HepG2 (cell line): ENCODE data around the gene CACTIN. TPM values are rescaled to one million over a fixed set of nuclear protein-coding genes. Genes with fewer than 3 reads are reported as not detected.
A peak's percentile ranks its signal among the peaks of the same experiment; 100 is the strongest.

Experiments used
- ATAC-seq: fragments of 200-7000 bp; cut with Tn5 transposase; 3 replicates; pipeline ENCODE4 v1.9.1; 2020; ENCODE audit warnings: mild to moderate bottlenecking, moderate library complexity
- BruUV-seq: library from RNA; stranded (reverse); fragments of 400-500 nt; replicated peaks from 2 replicates; lab custom pipeline; 2021; lab: Mats Ljungman, UMichigan
- CTCF ChIA-PET: fragments of 300-600 bp; formaldehyde crosslinking; extraction: SDS; loops from one replicate; lab custom pipeline; 2021; ENCODE audit warnings: low total read pairs, inconsistent platforms, low intra/inter-chr PET ratio; lab: Yijun Ruan, JAX
- POLR2A ChIA-PET: fragments of 350-600 bp; sonication (Branson Sonifier 250); formaldehyde crosslinking; loops from one replicate; lab custom pipeline; 2020; ENCODE audit warnings: antibody characterized with exemption, inconsistent platforms; lab: Yijun Ruan, JAX
- DNase-seq: peaks from one replicate; pipeline ENCODE4 v3.0.0-alpha.2; 2015; ENCODE audit warnings: low spot score
- FAIRE-seq: peaks from 3 replicates; lab custom pipeline; 2011; peaks lifted over from hg19 to GRCh38; lab: Jason Lieb, UNC
- H2AFZ ChIP-seq: one replicate; pipeline ENCODE4 v1.6.1; 2011; ENCODE audit warnings: low read length, inconsistent platforms
- H3K27ac ChIP-seq: fragments of 300-600 bp; 3 replicates; pipeline ENCODE4 v1.8.0; 2011; ENCODE audit warnings: mixed run types, mild to moderate bottlenecking, mixed read lengths, low read length, inconsistent platforms; ENCODE audit not compliant: insufficient read depth; ENCODE audit errors: extremely low read length
- H3K27me3 ChIP-seq, 2 experiments: fragments of 200-600 bp in 1 of 2; 2 replicates in 1 of 2; 3 replicates in 1 of 2; pipeline versions ENCODE4 v1.6.0 to v1.8.0; 2011; ENCODE audit warnings: low read length in 2 of 2, mild to moderate bottlenecking in 2 of 2, moderate library complexity in 2 of 2, inconsistent platforms in 1 of 2; ENCODE audit not compliant: insufficient read depth in 2 of 2, control insufficient read depth in 1 of 2
- H3K36me3 ChIP-seq, 2 experiments: fragments of 200-600 bp in 1 of 2; replicated peaks in 1 of 2; 2 replicates in 1 of 2; 3 replicates in 1 of 2; pipeline versions ENCODE4 v1.5.1 to v1.8.0; 2011; ENCODE audit warnings: low read length in 2 of 2, inconsistent platforms in 1 of 2; ENCODE audit not compliant: insufficient read depth in 2 of 2, control insufficient read depth in 1 of 2
- H3K4me1 ChIP-seq: 2 replicates; pipeline ENCODE4 v1.5.1; 2012; ENCODE audit warnings: low read length, inconsistent platforms; ENCODE audit not compliant: insufficient read depth
- H3K4me2 ChIP-seq: 2 replicates; pipeline ENCODE4 v1.6.0; 2011; ENCODE audit warnings: low read depth, low read length, inconsistent platforms
- H3K4me3 ChIP-seq, 3 experiments: fragments of 200-600 bp in 1 of 3; sonication (generic), shearing (Covaris generic) in 1 of 3; replicated peaks in 1 of 3; 2 replicates each; pipeline ENCODE4 v1.5.1; 2011 to 2016; ENCODE audit warnings: low read length in 3 of 3, inconsistent platforms in 2 of 3, low read depth in 2 of 3, mild to moderate bottlenecking in 2 of 3, control low read depth in 1 of 3, mixed read lengths in 1 of 3; ENCODE audit not compliant: insufficient read depth in 1 of 3
- H3K79me2 ChIP-seq: one replicate; pipeline ENCODE4 v1.6.1; 2011; ENCODE audit warnings: low read length, inconsistent platforms; ENCODE audit not compliant: insufficient read depth
- H3K9ac ChIP-seq: 2 replicates; pipeline ENCODE4 v1.6.0; 2011; ENCODE audit warnings: mild to moderate bottlenecking, low read depth, low read length, inconsistent platforms; ENCODE audit not compliant: insufficient read depth
- H3K9me3 ChIP-seq: 2 replicates; pipeline ENCODE4 v1.5.1; 2012; ENCODE audit warnings: mild to moderate bottlenecking, low read length
- H4K20me1 ChIP-seq: 2 replicates; pipeline ENCODE4 v1.6.0; 2011; ENCODE audit warnings: inconsistent platforms, mild to moderate bottlenecking, low read length, moderate library complexity; ENCODE audit not compliant: insufficient read depth
- AGO2 ChIP-seq: fragments of 200-400 bp; formaldehyde crosslinking; optimal IDR thresholded peaks from 2 replicates; pipeline ENCODE3; 2017; ENCODE audit warnings: mild to moderate bottlenecking, low read depth, low read length, moderate library complexity
- FOXA3 ChIP-seq: IDR thresholded peaks from 2 replicates; pipeline ENCODE4 v1.6.1; 2016; ENCODE audit warnings: missing genetic modification reagents, missing compliant biosample characterization
- IRF2 ChIP-seq: IDR thresholded peaks from 2 replicates; pipeline ENCODE4 v1.6.1; 2018; ENCODE audit warnings: missing genetic modification reagents, missing compliant biosample characterization
- MBNL3 ChIP-seq: fragments of 250-450 bp; sonication (Bioruptor Pico); conservative IDR thresholded peaks from 2 replicates; pipeline ENCODE4 v1.8.0; 2022; ENCODE audit warnings: mild to moderate bottlenecking, inconsistent platforms
- MIER3 ChIP-seq: IDR thresholded peaks from 2 replicates; pipeline ENCODE4 v1.6.1; 2016; ENCODE audit warnings: missing compliant biosample characterization, borderline replicate concordance
- MYPOP ChIP-seq: sonication (generic); formaldehyde crosslinking; IDR thresholded peaks from 2 replicates; pipeline ENCODE4 v1.8.1; 2023; ENCODE audit warnings: mild to moderate bottlenecking, moderate library complexity, missing genetic modification reagents
- POLR2AphosphoS5 ChIP-seq: IDR thresholded peaks from 2 replicates; pipeline ENCODE4 v1.6.1; 2012; ENCODE audit warnings: low read depth, low read length
- PREB ChIP-seq: sonication (generic); formaldehyde crosslinking; IDR thresholded peaks from 2 replicates; pipeline ENCODE4 v1.4.0; 2020; ENCODE audit warnings: missing genetic modification reagents
- TEAD2 ChIP-seq: sonication (generic); formaldehyde crosslinking; IDR thresholded peaks from 2 replicates; pipeline ENCODE4 v1.9.0; 2021; ENCODE audit warnings: missing genetic modification reagents
- TFDP1 ChIP-seq: IDR thresholded peaks from 2 replicates; pipeline ENCODE4 v1.6.1; 2016; ENCODE audit warnings: missing compliant biosample characterization, missing genetic modification reagents, borderline replicate concordance
- ZNF33A ChIP-seq: sonication (generic); formaldehyde crosslinking; IDR thresholded peaks from 2 replicates; pipeline ENCODE4 v1.5.1; 2020; ENCODE audit warnings: missing genetic modification reagents, mild to moderate bottlenecking, moderate library complexity, borderline replicate concordance
- ZNF503 ChIP-seq: sonication (generic); formaldehyde crosslinking; IDR thresholded peaks from 2 replicates; pipeline ENCODE4 v1.4.0; 2020; ENCODE audit warnings: missing genetic modification reagents
- ZNF563 ChIP-seq: sonication (generic); formaldehyde crosslinking; IDR thresholded peaks from 2 replicates; pipeline ENCODE4 v1.8.0; 2022; ENCODE audit warnings: mild to moderate bottlenecking, moderate library complexity, missing genetic modification reagents
- WGBS: methylation state at CpG from one replicate; pipeline ENCODE4 v1.1.6; 2017; ENCODE audit warnings: low lambda C conversion rate; 5-methylcytosine and 5-hydroxymethylcytosine counted together
- in situ Hi-C: cut with HindIII; loops from 2 replicates; pipeline ENCODE4 v1.10.0; 2017; ENCODE audit warnings: low pct_unique_long_range_greater_than_20kb; ENCODE audit not compliant: extremely low pct_ligation_motif_present
- intact Hi-C: fragments of 100-400 bp; cut with micrococcal nuclease; formaldehyde crosslinking; loops from one replicate; pipeline ENCODE4 v1.10.0; 2022; ENCODE audit not compliant: unreplicated experiment
- polyA plus RNA-seq, 8 experiments: library from polyadenylated mRNA; depleted of rRNA in 3 of 8; stranded (reverse) in 7 of 8; unstranded in 1 of 8; fragments of >200 nt; fragmentation: Illumina TruSeq in 4 of 8; extraction: Trizol in 4 of 8; gene quantifications; 2 replicates each; pipeline versions ENCODE4 v1.2.1 to v1.2.3, GENCODE V29; 2011 to 2016; ENCODE audit warnings: low read depth in 4 of 8, missing spikeins in 1 of 8, mixed read lengths in 1 of 8; ENCODE audit not compliant: insufficient read depth in 1 of 8
- total RNA-seq, 5 experiments: library from RNA; depleted of rRNA; stranded (reverse); fragments of >200 nt; fragmentation: Illumina TruSeq; extraction: Trizol; gene quantifications; 2 replicates each; pipeline ENCODE4 v1.2.3, GENCODE V29; 2016; ENCODE audit warnings: low read depth in 1 of 5

Gene CACTIN
- total and polyA plus RNA-seq, 2 of the 13 experiments (the other 11 are each of a cell fraction or from before 2014, with no cell fraction given), result 10.0 to 16.6 TPM

- no peak for TF ChIP-seq MBNL3
Measured at GRCh38 chr19:3637621-3638020, 11.0 kb upstream of the CACTIN start (continued).

GRCh38 chr19:3636962-3637361 is 10.4 kb upstream of the CACTIN start:
- intact Hi-C loops (no loop called here), in situ Hi-C loops (no loop called here)
- Histone ChIP-seq H3K9me3 (no peaks in the 10 kb centered on the region), H3K4me1 (no peaks in the 10 kb centered on the region), H3K36me3 (peaks cover 2 to 3% of the 10 kb centered on the region in 2 experiments; a peak in 2 of 5 replicates), H3K79me2 (no peaks in the 10 kb centered on the region), H3K4me3 (no peak overlapping the region), H3K27ac (no peak overlapping the region), H2AFZ (no peak overlapping the region), H3K27me3 (no peaks in the 10 kb centered on the region), H4K20me1 (no peaks in the 10 kb centered on the region), H3K9ac (no peak overlapping the region), H3K4me2 (no peak overlapping the region)
- DNase-seq (no peak), FAIRE-seq (no peak), ATAC-seq (no peak)
- WGBS, result 87% methylated on average over 5 of the region's 20 CpGs
- BruUV-seq, result no TSS peak
- ChIA-PET CTCF (no interaction called here), POLR2A (no interaction called here)
- TF ChIP-seq AGO2, result peak; percentile 26
- no peak for TF ChIP-seq MYPOP (CRISPR knock-in tag)

- in situ Hi-C loops, result no loop called here
- ChIA-PET CTCF (no interaction called here), POLR2A (no interaction called here)
- H2AFZ ChIP-seq, result no peak overlapping the region
- H3K27ac ChIP-seq, result no peak overlapping the region
- H3K4me2 ChIP-seq, result no peak overlapping the region
- BruUV-seq, result no TSS peak
- no peaks in the 10 kb centered on the region for H3K79me2 ChIP-seq
- H3K36me3 ChIP-seq, result peaks cover 2 to 6% of the 10 kb centered on the region in 2 experiments; a peak in 1 of 5 replicates
- H4K20me1 ChIP-seq, result no peaks in the 10 kb centered on the region
- ATAC-seq (no peak), DNase-seq (no peak), FAIRE-seq (no peak)
- 95% methylated on average over 6 of the region's 20 CpGs for WGBS
- H3K9ac ChIP-seq, result no peak overlapping the region
- intact Hi-C loops, result no loop called here
- H3K9me3 ChIP-seq, result no peaks in the 10 kb centered on the region
- H3K27me3 ChIP-seq, result no peaks in the 10 kb centered on the region
- no peak overlapping the region for H3K4me3 ChIP-seq
- no peaks in the 10 kb centered on the region for H3K4me1 ChIP-seq
- TF ChIP-seq PREB, result no peak
- no peak for TF ChIP-seq ZNF563 (CRISPR knock-in tag)
- no peak for TF ChIP-seq POLR2AphosphoS5
- TF ChIP-seq TEAD2 (CRISPR knock-in tag), result no peak
- TF ChIP-seq ZNF33A (CRISPR knock-in tag), result no peak
- no peak for TF ChIP-seq MIER3 (CRISPR knock-in tag)
- TF ChIP-seq ZNF503 (CRISPR knock-in tag), result no peak
- no peak for TF ChIP-seq IRF2 (CRISPR knock-in tag)
- no peak for TF ChIP-seq FOXA3 (CRISPR knock-in tag)
- no peak for TF ChIP-seq TFDP1 (CRISPR knock-in tag)
Measured at GRCh38 chr19:3636506-3636905, 9.9 kb upstream of the CACTIN start.
